Ishikawa (cell line): ENCODE data around the gene TTC9B.

Experiments used
- CEBPB ChIP-seq: IDR thresholded peaks from 2 replicates; pipeline ENCODE4 v1.6.1; 2012
- CREB1 ChIP-seq: IDR thresholded peaks from 2 replicates; pipeline ENCODE4 v1.6.1; 2012; ENCODE audit warnings: low read depth
- EGR1 ChIP-seq: IDR thresholded peaks from 2 replicates; pipeline ENCODE4 v1.6.1; 2012
- EP300 ChIP-seq: IDR thresholded peaks from 2 replicates; pipeline ENCODE4 v1.6.1; 2012; ENCODE audit warnings: borderline replicate concordance
- FOXM1 ChIP-seq: IDR thresholded peaks from 2 replicates; pipeline ENCODE4 v1.6.1; 2012; ENCODE audit warnings: low read depth, borderline replicate concordance
- NFIC ChIP-seq: IDR thresholded peaks from 2 replicates; pipeline ENCODE4 v1.6.1; 2012
- RAD21 ChIP-seq: IDR thresholded peaks from 2 replicates; pipeline ENCODE4 v1.6.1; 2012; ENCODE audit warnings: low read depth
- REST ChIP-seq: IDR thresholded peaks from 2 replicates; pipeline ENCODE4 v1.6.1; 2012; ENCODE audit warnings: low read depth, mild to moderate bottlenecking
- TAF1 ChIP-seq: IDR thresholded peaks from 2 replicates; pipeline ENCODE4 v1.6.1; 2012; ENCODE audit warnings: low read depth, mild to moderate bottlenecking
- TCF12 ChIP-seq: IDR thresholded peaks from 2 replicates; pipeline ENCODE4 v1.6.1; 2012; ENCODE audit warnings: low read depth
- TEAD4 ChIP-seq: IDR thresholded peaks from 2 replicates; pipeline ENCODE4 v1.6.1; 2012
- YY1 ChIP-seq: IDR thresholded peaks from 2 replicates; pipeline ENCODE4 v1.6.1; 2012; ENCODE audit warnings: low read depth
- ZBTB7A ChIP-seq: IDR thresholded peaks from 2 replicates; pipeline ENCODE4 v1.6.1; 2012; ENCODE audit warnings: low read depth
- TF ChIP-seq, protein P1 (sequence below): IDR thresholded peaks from 2 replicates; pipeline ENCODE4 v1.6.1; 2012
- TF ChIP-seq, protein P2 (sequence below): IDR thresholded peaks from 2 replicates; pipeline ENCODE4 v1.6.1; 2012

The TTC9B gene

DNA sequence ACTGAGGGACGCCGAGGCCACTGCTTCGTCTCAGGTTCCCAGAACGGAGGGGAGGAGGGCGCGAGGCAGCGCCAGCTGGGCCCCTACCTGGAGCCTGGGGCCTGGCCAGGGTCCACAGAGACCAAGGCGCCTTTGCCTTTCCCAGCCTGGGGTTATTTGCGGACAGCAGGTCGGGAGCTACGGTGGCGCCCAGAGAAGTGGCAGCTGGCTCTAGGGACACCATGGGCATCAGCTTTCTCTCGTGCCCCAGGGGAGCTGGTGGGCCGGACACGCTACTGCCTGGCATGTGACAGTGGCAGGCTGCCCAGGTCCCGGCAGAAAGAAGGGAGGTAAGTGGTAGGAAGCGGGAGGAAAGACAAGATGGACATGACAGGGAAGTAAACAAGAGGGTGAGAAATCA is 47.9 kb upstream of the TTC9B start:
- TF ChIP-seq EGR1 (no peak), EP300 (no peak), CEBPB (no peak), TAF1 (no peak), NFIC (no peak), REST (no peak), FOXM1 (no peak), RAD21 (no peak), TCF12 (no peak), ZBTB7A (no peak), TEAD4 (no peak)
- TF ChIP-seq, protein P1, sequence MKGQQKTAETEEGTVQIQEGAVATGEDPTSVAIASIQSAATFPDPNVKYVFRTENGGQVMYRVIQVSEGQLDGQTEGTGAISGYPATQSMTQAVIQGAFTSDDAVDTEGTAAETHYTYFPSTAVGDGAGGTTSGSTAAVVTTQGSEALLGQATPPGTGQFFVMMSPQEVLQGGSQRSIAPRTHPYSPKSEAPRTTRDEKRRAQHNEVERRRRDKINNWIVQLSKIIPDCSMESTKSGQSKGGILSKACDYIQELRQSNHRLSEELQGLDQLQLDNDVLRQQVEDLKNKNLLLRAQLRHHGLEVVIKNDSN, result no peak
- TF ChIP-seq, protein P2, sequence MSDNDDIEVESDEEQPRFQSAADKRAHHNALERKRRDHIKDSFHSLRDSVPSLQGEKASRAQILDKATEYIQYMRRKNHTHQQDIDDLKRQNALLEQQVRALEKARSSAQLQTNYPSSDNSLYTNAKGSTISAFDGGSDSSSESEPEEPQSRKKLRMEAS, result no peak

DNA sequence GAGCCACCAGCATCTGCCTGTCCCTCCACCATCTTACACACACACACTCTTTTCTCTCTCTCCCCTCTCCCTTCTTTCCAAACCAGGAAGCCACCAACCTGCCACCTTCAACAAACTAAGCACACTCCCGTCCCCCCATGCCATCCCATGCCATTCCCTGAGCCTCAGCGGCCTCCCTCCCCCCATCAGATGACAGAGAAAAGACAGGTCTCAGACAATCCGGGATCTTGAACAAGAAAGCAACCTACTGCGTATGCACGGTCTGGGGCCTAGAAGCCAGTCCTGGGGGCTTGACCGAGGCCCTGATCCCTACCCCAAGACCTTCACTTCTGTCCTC is 47.5 kb upstream of the TTC9B start:
- no peak for TF ChIP-seq CREB1
- TF ChIP-seq, protein P1, result no peak
- no peak for TF ChIP-seq YY1
- TF ChIP-seq TEAD4, result no peak
- TF ChIP-seq RAD21, result no peak
- TF ChIP-seq EP300, result no peak
- no peak for TF ChIP-seq TAF1
- no peak for TF ChIP-seq TCF12
- no peak for TF ChIP-seq EGR1
- no peak for TF ChIP-seq FOXM1
- no peak for TF ChIP-seq REST
- no peak for TF ChIP-seq NFIC
- TF ChIP-seq ZBTB7A, result no peak
- TF ChIP-seq, protein P2, result no peak
- TF ChIP-seq CEBPB, result no peak

DNA sequence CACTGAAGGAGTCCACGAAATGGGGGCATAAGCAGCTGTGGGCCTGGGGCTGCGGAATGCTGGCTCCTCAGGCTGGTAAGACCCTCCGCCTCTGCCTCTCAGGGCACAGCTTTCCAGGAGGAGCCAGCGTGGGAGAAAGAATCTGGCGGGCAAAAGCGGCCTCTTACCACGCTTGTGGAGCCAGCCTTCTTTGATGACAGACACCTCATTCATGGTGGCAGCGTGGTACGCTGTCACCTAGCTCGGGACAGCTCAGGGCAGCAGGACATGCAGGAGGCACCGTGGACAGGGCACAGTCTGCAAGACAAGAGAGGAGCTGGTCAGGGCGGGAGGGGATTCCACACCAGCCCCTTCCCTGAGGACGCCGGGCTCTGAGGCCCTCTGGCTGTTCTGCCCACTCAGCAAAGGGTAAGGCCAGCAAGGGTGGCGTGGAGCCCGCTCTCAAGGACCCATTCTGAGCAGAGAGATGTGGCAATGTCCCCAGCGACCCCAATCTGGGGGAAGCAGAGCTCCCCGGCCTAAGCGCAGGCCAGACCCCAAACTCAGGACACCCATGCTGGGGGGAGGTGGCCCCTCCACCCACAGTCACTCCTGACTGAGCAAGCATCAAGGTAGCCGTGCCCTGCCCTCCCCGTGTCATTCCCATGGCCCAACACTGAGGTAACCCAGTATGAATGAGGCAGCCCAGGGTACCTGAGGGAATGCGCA is 47.0 kb upstream of the TTC9B start:
- TF ChIP-seq TCF12, result no peak
- TF ChIP-seq, protein P2, result no peak
- TF ChIP-seq CEBPB, result no peak
- no peak for TF ChIP-seq NFIC
- no peak for TF ChIP-seq ZBTB7A
- TF ChIP-seq EP300, result no peak
- TF ChIP-seq EGR1, result no peak
- TF ChIP-seq, protein P1, result no peak

DNA sequence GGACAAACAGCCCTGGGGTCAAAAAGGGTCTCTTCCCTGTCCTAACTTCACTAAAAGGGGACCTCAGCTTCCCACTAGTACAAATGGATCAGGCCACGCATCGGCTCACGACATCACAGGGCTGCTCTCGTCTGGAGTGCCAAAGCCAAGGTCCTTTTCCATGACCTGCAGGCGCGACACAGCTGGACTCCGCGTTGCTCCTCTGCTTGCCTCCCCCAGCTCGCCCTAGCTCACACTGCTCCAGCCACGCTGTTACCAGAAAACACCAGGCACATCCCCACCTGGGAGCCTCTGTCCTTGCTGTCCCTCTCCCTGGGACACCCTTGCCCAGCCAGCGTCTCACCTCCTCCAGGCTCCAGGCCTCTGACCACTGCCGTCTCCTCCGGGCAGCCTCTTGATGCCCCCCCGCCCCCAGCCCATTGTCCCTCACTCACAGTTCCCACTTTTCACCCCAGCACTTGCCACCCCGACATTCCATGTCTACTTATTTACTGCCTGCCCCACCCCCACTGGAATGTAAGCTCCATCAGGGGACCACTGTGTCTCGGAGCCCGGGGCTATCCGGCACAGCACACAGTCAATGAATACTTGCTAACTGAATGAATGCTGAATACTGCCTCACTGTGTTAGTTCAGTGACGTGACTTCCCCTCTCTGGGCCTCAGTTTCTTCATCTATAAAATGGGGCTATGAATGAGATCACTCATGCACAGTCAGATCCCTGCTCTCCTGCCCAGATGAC is 46.3 kb upstream of the TTC9B start:
- TF ChIP-seq ZBTB7A, result no peak
- TF ChIP-seq CEBPB, result no peak
- no peak for TF ChIP-seq TCF12
- TF ChIP-seq RAD21, result no peak
- TF ChIP-seq, protein P1, result no peak
- TF ChIP-seq YY1, result no peak
- TF ChIP-seq REST, result no peak
- TF ChIP-seq FOXM1, result no peak
- TF ChIP-seq, protein P2, result no peak
- TF ChIP-seq CREB1, result no peak
- no peak for TF ChIP-seq EP300
- TF ChIP-seq EGR1, result no peak
- TF ChIP-seq NFIC, result no peak
